Spleen (tissue), 11 donors: Measurements from ENCODE around the gene RBM4B. TPM values are rescaled to one million over a fixed set of nuclear protein-coding genes. Genes with fewer than 3 reads are reported as not detected.

Experiments used
- DNase-seq: peaks from one replicate; pipeline ENCODE4 v3.0.0-alpha.2; 2020
- H3K27ac ChIP-seq, 8 donors: fragments of 200-600 bp; sonication (generic) in 7 of 8; 1 replicate in 4 of 8; 2 replicates in 4 of 8; pipeline versions ENCODE4 v1.5.0 to v1.8.0; 2016 to 2021; ENCODE audit warnings: inconsistent platforms in 4 of 8, mild to moderate bottlenecking in 4 of 8, moderate library complexity in 1 of 8
- H3K27me3 ChIP-seq, 7 donors: fragments of 200-600 bp; sonication (generic) in 6 of 7; replicated peaks in 1 of 7; 1 replicate in 4 of 7; 2 replicates in 3 of 7; pipeline versions ENCODE4 v1.5.0 to v1.8.0; 2016 to 2021; ENCODE audit warnings: inconsistent platforms in 3 of 7, mild to moderate bottlenecking in 1 of 7
- H3K36me3 ChIP-seq, 6 donors: fragments of 200-600 bp; sonication (generic) in 5 of 6; 1 replicate in 4 of 6; 2 replicates in 2 of 6; pipeline versions ENCODE4 v1.5.0 to v1.8.0; 2016 to 2021; ENCODE audit warnings: inconsistent platforms in 2 of 6
- H3K4me1 ChIP-seq, 6 donors: fragments of 200-600 bp; sonication (generic) in 5 of 6; 1 replicate in 3 of 6; 2 replicates in 3 of 6; pipeline versions ENCODE4 v1.5.0 to v1.8.0; 2016 to 2021; ENCODE audit warnings: inconsistent platforms in 3 of 6
- H3K4me3 ChIP-seq, 8 donors: fragments of 200-600 bp; sonication (generic) in 7 of 8; 1 replicate in 4 of 8; 2 replicates in 4 of 8; pipeline versions ENCODE4 v1.5.0 to v1.8.0; 2016 to 2021; ENCODE audit warnings: inconsistent platforms in 4 of 8, mild to moderate bottlenecking in 4 of 8, moderate library complexity in 2 of 8
- H3K9me3 ChIP-seq, 8 donors: fragments of 200-600 bp; sonication (generic) in 7 of 8; 1 replicate in 4 of 8; 2 replicates in 4 of 8; pipeline versions ENCODE4 v1.5.0 to v1.8.0; 2016 to 2021; ENCODE audit warnings: inconsistent platforms in 4 of 8
- CTCF ChIP-seq, 11 experiments: fragments of 200-600 bp in 7 of 11; fragments of 450-650 bp in 4 of 11; sonication (generic) in 4 of 11; IDR thresholded peaks in 8 of 11; conservative IDR thresholded peaks in 3 of 11; 1 replicate in 7 of 11; 2 replicates in 4 of 11; pipeline versions ENCODE4 v1.4.0 to v1.8.0; 2016 to 2021; ENCODE audit warnings: antibody characterized with exemption in 11 of 11, inconsistent platforms in 4 of 11, mild to moderate bottlenecking in 1 of 11
- POLR2A ChIP-seq, 3 donors: fragments of 450-650 bp; IDR thresholded peaks; one replicate each; pipeline ENCODE4 v1.5.1; 2017; ENCODE audit warnings: antibody characterized with exemption in 3 of 3, mild to moderate bottlenecking in 1 of 3
- POLR2AphosphoS5 ChIP-seq, 3 donors: sonication (generic); formaldehyde crosslinking; IDR thresholded peaks; one replicate each; pipeline ENCODE4 v1.5.1; 2017; ENCODE audit warnings: antibody characterized with exemption in 3 of 3
- WGBS, 5 donors: extraction: QIAGEN DNeasy Blood & Tissue Kit in 3 of 5; methylation state at CpG; one replicate each; pipeline versions ENCODE4 v1.1.5 to v1.1.7; 2013 to 2018; 5-methylcytosine and 5-hydroxymethylcytosine counted together
- intact Hi-C: fragments of 100-400 bp; cut with DNase I; formaldehyde crosslinking; loops from one replicate; pipeline ENCODE4 v1.15.0; 2023; ENCODE audit warnings: low total_unique reads
- polyA plus RNA-seq, 3 donors: library from polyadenylated mRNA; stranded (reverse); fragments of 200-250 nt; gene quantifications; one replicate each; pipeline ENCODE4 v1.2.1, GENCODE V29; 2013
- total RNA-seq, 7 donors: library from RNA; depleted of rRNA in 3 of 7; stranded (reverse); fragments of >200 nt in 3 of 7; fragmentation: NEBNext Ultra II Directional in 4 of 7; extraction: Animal tissue kit (Norgen Biotek cat#: 25700) in 4 of 7; gene quantifications; one replicate each; pipeline versions ENCODE4 v1.1.0 to v1.2.1, GENCODE V29; 2016 to 2021
- donor health status: healthy with polysubstance abuse.
- donor health status: DM: no; HTN: no; CAD: no; lungs with moderate emphysema.
- donor health status: DM: no; HTN: no; CAD: no.
- donor health status: Bipolar disorder and iron deficiency.
- donor health status: healthy.
- donor health status: DM: no; HTN: no; CAD: no.
- donor health status: DM: yes; HTN: yes; CAD: no.

Gene RBM4B
- total and polyA plus RNA-seq, 10 donors: 14.8 to 23.0 (median 18.3) TPM

- Histone ChIP-seq H3K4me1 (peaks cover 48 to 91% (median 74%) of the 10 kb centered on the region in 6 donors), H3K36me3 (peaks cover 0 to 66% (median 34%) of the 10 kb centered on the region in 6 donors), H3K9me3 (no peaks in the 10 kb centered on the region), H3K27me3 (no peaks in the 10 kb centered on the region), H3K4me3 (peak overlapping the region; percentile 77 to 94 (median 88)), H3K27ac (peak overlapping the region; percentile 70 to 96 (median 92))
- TF ChIP-seq CTCF (IDR thresholded peaks at IDR 0.05 in 8 of 11, conservative IDR thresholded peaks at IDR 0.05 in 3 of 11) (peak in 1 of 11 experiments; percentile 15), POLR2AphosphoS5 (IDR thresholded peaks at IDR 0.05) (no peak)
- intact Hi-C loops: no loop called here
- 6 to 13% (median 10%) methylated on average over 27 of the region's 27 CpGs for WGBS, 5 donors
- no peak for DNase-seq
Measured at GRCh38 chr11:66639066-66639813, 38.4 kb downstream of the RBM4B start.

- Histone ChIP-seq H3K4me1 (peaks cover 40 to 87% (median 66%) of the 10 kb centered on the region in 6 donors), H3K36me3 (peaks cover 0 to 66% (median 27%) of the 10 kb centered on the region in 6 donors), H3K9me3 (no peaks in the 10 kb centered on the region), H3K27me3 (no peaks in the 10 kb centered on the region), H3K27ac (peak within 1 kb of the TSS; percentile 70 to 96 (median 92)), H3K4me3 (peak within 1 kb of the TSS; percentile 77 to 94 (median 88))
- TF ChIP-seq POLR2AphosphoS5 (IDR thresholded peaks at IDR 0.05) (peak; percentile 94 to 97 (median 96)), POLR2A (IDR thresholded peaks at IDR 0.05) (peak; percentile 13 to 60 (median 39)), CTCF (IDR thresholded peaks at IDR 0.05 in 8 of 11, conservative IDR thresholded peaks at IDR 0.05 in 3 of 11) (peak in 4 of 11 experiments; percentile 20 to 49 (median 30))
- WGBS, 5 donors: 0 to 1% (median 0%) methylated on average over 55 to 63 of the region's 63 CpGs
- intact Hi-C loops: no loop called here
- peak; percentile 97 for DNase-seq
Measured at GRCh38 chr11:66638177-66639065, 39.3 kb downstream of the RBM4B start, which contains the start of gene RBM4. RBM4 (plus strand) TSS chr11:66638703; CDS start chr11:66639712, 1,009 bp downstream.

GRCh38 chr11:66637557-66638176 lies 40.0 kb downstream of the RBM4B start:
- TF ChIP-seq CTCF (IDR thresholded peaks at IDR 0.05 in 8 of 11, conservative IDR thresholded peaks at IDR 0.05 in 3 of 11) (peak in 1 of 11 experiments; percentile 8), POLR2A (IDR thresholded peaks at IDR 0.05) (no peak), POLR2AphosphoS5 (IDR thresholded peaks at IDR 0.05) (no peak)
- H3K27ac ChIP-seq: peak overlapping the region in 7 of 8 donors; percentile 85 to 96 (median 92)
- H3K27me3 ChIP-seq: no peaks in the 10 kb centered on the region
- peaks cover 0 to 66% (median 24%) of the 10 kb centered on the region in 6 donors for H3K36me3 ChIP-seq
- H3K4me1 ChIP-seq: peaks cover 36 to 87% (median 64%) of the 10 kb centered on the region in 6 donors
- no peak for DNase-seq
- intact Hi-C loops: no loop called here
- peak overlapping the region; percentile 34 to 94 (median 88) for H3K4me3 ChIP-seq
- 54 to 73% (median 54%) methylated on average over 10 to 12 of the region's 12 CpGs for WGBS, 5 donors
- no peaks in the 10 kb centered on the region for H3K9me3 ChIP-seq
